Measurements from ENCODE around the gene RAP2C. TPM values are rescaled to one million over a fixed set of nuclear protein-coding genes. Genes with fewer than 3 reads are reported as not detected.
"Not testable (repeated sequence)": the region's sequence is repeated elsewhere in the genome, so short reads cannot be mapped to it uniquely, and the experiment has no call there.

RAP2C gene
- total RNA-seq, 1 donor from 2014 or later: 49.8 TPM

GRCh38 chrX:132165651-132166050, 53.6 kb downstream of the RAP2C start:
- no peak overlapping the region for H3K27ac Mint-ChIP-seq
- ChIA-PET CTCF (no interaction called here), POLR2A (no interaction called here)
- no peak overlapping the region for H3K4me3 Mint-ChIP-seq
- H3K9me3 Mint-ChIP-seq: no peaks in the 10 kb centered on the region
- no peak for DNase-seq
- H3K4me1 Mint-ChIP-seq: no peaks in the 10 kb centered on the region
- no peak for ATAC-seq (ENCODE audit: low read depth)
- no peak for TF ChIP-seq CTCF (IDR thresholded peaks at IDR 0.05)
- no peaks in the 10 kb centered on the region for H3K36me3 Mint-ChIP-seq (ENCODE audit: low read depth)
- intact Hi-C loops (cut with micrococcal nuclease): no loop called here
- H3K27me3 Mint-ChIP-seq: peaks cover 1% of the 10 kb centered on the region

GRCh38 chrX:132165005-132165404, 54.2 kb downstream of the RAP2C start:
- Mint-ChIP-seq H3K4me3 (no peak overlapping the region), H3K9me3 (no peaks in the 10 kb centered on the region), H3K27me3 (peaks cover 1% of the 10 kb centered on the region), H3K27ac (no peak overlapping the region), H3K4me1 (no peaks in the 10 kb centered on the region), H3K36me3 (ENCODE audit: low read depth) (no peaks in the 10 kb centered on the region)
- no peak for TF ChIP-seq CTCF (IDR thresholded peaks at IDR 0.05)
- intact Hi-C loops (cut with micrococcal nuclease): no loop called here
- ATAC-seq (ENCODE audit: low read depth) (no peak), DNase-seq (no peak)
- ChIA-PET CTCF (no interaction called here), POLR2A (no interaction called here)

GRCh38 chrX:132163094-132163493, 56.2 kb downstream of the RAP2C start:
- CTCF ChIA-PET; POLR2A ChIA-PET; DNase-seq; intact Hi-C loops (cut with micrococcal nuclease); H3K27me3 Mint-ChIP-seq; H3K4me1 Mint-ChIP-seq; H3K27ac Mint-ChIP-seq; H3K9me3 Mint-ChIP-seq; H3K4me3 Mint-ChIP-seq; H3K36me3 Mint-ChIP-seq (ENCODE audit: low read depth); ATAC-seq (ENCODE audit: low read depth): not testable (repeated sequence)

- Mint-ChIP-seq H3K27me3 (peaks cover 2% of the 10 kb centered on the region), H3K4me1 (no peaks in the 10 kb centered on the region), H3K27ac (no peak overlapping the region), H3K9me3 (no peaks in the 10 kb centered on the region), H3K4me3 (no peak overlapping the region), H3K36me3 (ENCODE audit: low read depth) (no peaks in the 10 kb centered on the region)
- ATAC-seq (ENCODE audit: low read depth) (no peak), DNase-seq (no peak)
- POLR2A ChIA-PET: no interaction called here
- TF ChIP-seq CTCF (IDR thresholded peaks at IDR 0.05): no peak
- CTCF ChIA-PET: no interaction called here
- intact Hi-C loops (cut with micrococcal nuclease): no loop called here
Observed at GRCh38 chrX:132153166-132153565, 66.1 kb downstream of the RAP2C start.

Other genes starting within 250 kb of the RAP2C start
- 19.9 and 20.7 TPM in 2 replicates for gene STK26, start 196.1 kb downstream of the RAP2C start, total RNA-seq
- gene FRMD7, start 91.4 kb downstream of the RAP2C start, total RNA-seq: not detected in 2 replicates